Stimulated activated naive CD8-positive, alpha-beta T cell treated with anti-CD3 and anti-CD28 coated beads, Interleukin-15, Interleukin-2, amounts not matched to agents 100 ng/mL and 50 ng/mL, for 24 hours (primary cell): ENCODE data around the gene SH3BP5.
"Not testable (repeated sequence)": the region's sequence is repeated elsewhere in the genome, so short reads cannot be mapped to it uniquely, and the experiment has no call there.

Experiments
- H3K27ac Mint-ChIP-seq: one replicate; pipeline ENCODE4 v1.8.0; 2021; ENCODE audit warnings: mild to moderate bottlenecking, mixed read lengths
- H3K27me3 Mint-ChIP-seq: one replicate; pipeline ENCODE4 v1.8.0; 2021; ENCODE audit warnings: mixed read lengths
- H3K36me3 Mint-ChIP-seq: one replicate; pipeline ENCODE4 v1.8.0; 2021; ENCODE audit warnings: low read depth, mixed read lengths
- H3K4me1 Mint-ChIP-seq: one replicate; pipeline ENCODE4 v1.8.0; 2021; ENCODE audit warnings: low read depth, mixed read lengths
- H3K4me3 Mint-ChIP-seq: one replicate; pipeline ENCODE4 v1.8.0; 2021; ENCODE audit warnings: mild to moderate bottlenecking, mixed read lengths
- H3K9me3 Mint-ChIP-seq: one replicate; pipeline ENCODE4 v1.8.0; 2021; ENCODE audit warnings: mixed read lengths

Gene SH3BP5

GRCh38 chr3:15355086-15355485, 22.7 kb upstream of the SH3BP5 start:
- peaks cover 5% of the 10 kb centered on the region for H3K27me3 Mint-ChIP-seq
- H3K27ac Mint-ChIP-seq: no peak overlapping the region
- no peak overlapping the region for H3K4me3 Mint-ChIP-seq
- H3K36me3 Mint-ChIP-seq: no peaks in the 10 kb centered on the region
- H3K9me3 Mint-ChIP-seq: no peaks in the 10 kb centered on the region
- H3K4me1 Mint-ChIP-seq: peaks cover 23% of the 10 kb centered on the region

- peaks cover 5% of the 10 kb centered on the region for H3K27me3 Mint-ChIP-seq
- peaks cover 21% of the 10 kb centered on the region for H3K4me1 Mint-ChIP-seq
- H3K4me3 Mint-ChIP-seq: no peak overlapping the region
- H3K27ac Mint-ChIP-seq: no peak overlapping the region
- no peaks in the 10 kb centered on the region for H3K36me3 Mint-ChIP-seq
- H3K9me3 Mint-ChIP-seq: peaks cover 2% of the 10 kb centered on the region
These were observed 22.1 kb upstream of the SH3BP5 start for GRCh38 chr3:15354485-15354884.

GRCh38 chr3:15350141-15350540, 17.8 kb upstream of the SH3BP5 start:
- H3K4me1 Mint-ChIP-seq: peaks cover 36% of the 10 kb centered on the region

GRCh38 chr3:15349438-15349837, 17.1 kb upstream of the SH3BP5 start:
- not testable (repeated sequence) for H3K36me3 Mint-ChIP-seq, H3K27ac Mint-ChIP-seq, H3K27me3 Mint-ChIP-seq, H3K9me3 Mint-ChIP-seq, H3K4me3 Mint-ChIP-seq
- peaks cover 35% of the 10 kb centered on the region for H3K4me1 Mint-ChIP-seq

More at GRCh38 chr3:15350141-15350540, 17.8 kb upstream of the SH3BP5 start:
- Mint-ChIP-seq H3K4me3 (no peak overlapping the region), H3K27me3 (peaks cover 8% of the 10 kb centered on the region), H3K9me3 (peaks cover 7% of the 10 kb centered on the region), H3K27ac (no peak overlapping the region), H3K36me3 (no peaks in the 10 kb centered on the region)

GRCh38 chr3:15348246-15348645, 15.9 kb upstream of the SH3BP5 start:
- Mint-ChIP-seq H3K27ac (no peak overlapping the region), H3K4me1 (peaks cover 35% of the 10 kb centered on the region), H3K36me3 (no peaks in the 10 kb centered on the region), H3K9me3 (peaks cover 7% of the 10 kb centered on the region), H3K27me3 (peaks cover 3% of the 10 kb centered on the region), H3K4me3 (no peak overlapping the region)

GRCh38 chr3:15347737-15348110, 15.3 kb upstream of the SH3BP5 start:
- H3K27me3 Mint-ChIP-seq: peaks cover 3% of the 10 kb centered on the region
- H3K27ac Mint-ChIP-seq: no peak overlapping the region
- no peaks in the 10 kb centered on the region for H3K36me3 Mint-ChIP-seq
- peaks cover 7% of the 10 kb centered on the region for H3K9me3 Mint-ChIP-seq
- no peak overlapping the region for H3K4me3 Mint-ChIP-seq
- peaks cover 35% of the 10 kb centered on the region for H3K4me1 Mint-ChIP-seq

GRCh38 chr3:15347063-15347736, 14.8 kb upstream of the SH3BP5 start:
- H3K4me3 Mint-ChIP-seq: no peak overlapping the region
- H3K36me3 Mint-ChIP-seq: no peaks in the 10 kb centered on the region
- H3K27me3 Mint-ChIP-seq: peaks cover 3% of the 10 kb centered on the region
- H3K27ac Mint-ChIP-seq: no peak overlapping the region
- H3K9me3 Mint-ChIP-seq: peaks cover 7% of the 10 kb centered on the region
- peaks cover 35% of the 10 kb centered on the region for H3K4me1 Mint-ChIP-seq

- no peak overlapping the region for H3K27ac Mint-ChIP-seq
These were observed 14.1 kb upstream of the SH3BP5 start for GRCh38 chr3:15346516-15346915.

GRCh38 chr3:15345608-15346137, 13.3 kb upstream of the SH3BP5 start:
- H3K4me1 Mint-ChIP-seq: peaks cover 41% of the 10 kb centered on the region
- peak overlapping the region; percentile 54 for H3K27ac Mint-ChIP-seq
- H3K9me3 Mint-ChIP-seq: peaks cover 7% of the 10 kb centered on the region
- H3K4me3 Mint-ChIP-seq: no peak overlapping the region
- H3K27me3 Mint-ChIP-seq: peaks cover 3% of the 10 kb centered on the region
- H3K36me3 Mint-ChIP-seq: no peaks in the 10 kb centered on the region

More at GRCh38 chr3:15346516-15346915, 14.1 kb upstream of the SH3BP5 start:
- Mint-ChIP-seq H3K4me3 (no peak overlapping the region), H3K36me3 (no peaks in the 10 kb centered on the region), H3K4me1 (peaks cover 35% of the 10 kb centered on the region), H3K9me3 (peaks cover 7% of the 10 kb centered on the region), H3K27me3 (peaks cover 3% of the 10 kb centered on the region)

- H3K9me3 Mint-ChIP-seq: peaks cover 7% of the 10 kb centered on the region
- H3K36me3 Mint-ChIP-seq: no peaks in the 10 kb centered on the region
- peak overlapping the region; percentile 54 for H3K27ac Mint-ChIP-seq
- no peak overlapping the region for H3K4me3 Mint-ChIP-seq
- peaks cover 44% of the 10 kb centered on the region for H3K4me1 Mint-ChIP-seq
- peaks cover 3% of the 10 kb centered on the region for H3K27me3 Mint-ChIP-seq
These were observed 12.8 kb upstream of the SH3BP5 start for GRCh38 chr3:15345066-15345607.

- Mint-ChIP-seq H3K4me1 (peaks cover 49% of the 10 kb centered on the region), H3K27me3 (peaks cover 3% of the 10 kb centered on the region), H3K36me3 (no peaks in the 10 kb centered on the region), H3K4me3 (no peak overlapping the region), H3K27ac (no peak overlapping the region), H3K9me3 (peaks cover 3% of the 10 kb centered on the region)
These were observed 10.6 kb upstream of the SH3BP5 start for GRCh38 chr3:15342945-15343344.

GRCh38 chr3:15342246-15342645, 9.9 kb upstream of the SH3BP5 start:
- H3K9me3 Mint-ChIP-seq: peaks cover 3% of the 10 kb centered on the region
- peaks cover 42% of the 10 kb centered on the region for H3K4me1 Mint-ChIP-seq
- no peak overlapping the region for H3K27ac Mint-ChIP-seq
- no peaks in the 10 kb centered on the region for H3K36me3 Mint-ChIP-seq
- H3K27me3 Mint-ChIP-seq: peaks cover 3% of the 10 kb centered on the region
- H3K4me3 Mint-ChIP-seq: no peak overlapping the region

GRCh38 chr3:15341030-15341726, 8.8 kb upstream of the SH3BP5 start:
- H3K9me3 Mint-ChIP-seq: no peaks in the 10 kb centered on the region
- H3K27me3 Mint-ChIP-seq: no peaks in the 10 kb centered on the region
- no peak overlapping the region for H3K4me3 Mint-ChIP-seq
- H3K27ac Mint-ChIP-seq: no peak overlapping the region
- no peaks in the 10 kb centered on the region for H3K36me3 Mint-ChIP-seq
- peaks cover 32% of the 10 kb centered on the region for H3K4me1 Mint-ChIP-seq

GRCh38 chr3:15339786-15340215, 7.4 kb upstream of the SH3BP5 start:
- no peaks in the 10 kb centered on the region for H3K27me3 Mint-ChIP-seq
- peaks cover 23% of the 10 kb centered on the region for H3K4me1 Mint-ChIP-seq
- H3K4me3 Mint-ChIP-seq: no peak overlapping the region
- no peaks in the 10 kb centered on the region for H3K36me3 Mint-ChIP-seq
- no peaks in the 10 kb centered on the region for H3K9me3 Mint-ChIP-seq
- H3K27ac Mint-ChIP-seq: no peak overlapping the region

- H3K9me3 Mint-ChIP-seq: no peaks in the 10 kb centered on the region
- no peak overlapping the region for H3K27ac Mint-ChIP-seq
- H3K27me3 Mint-ChIP-seq: no peaks in the 10 kb centered on the region
- peaks cover 23% of the 10 kb centered on the region for H3K4me1 Mint-ChIP-seq
- no peaks in the 10 kb centered on the region for H3K36me3 Mint-ChIP-seq
- no peak overlapping the region for H3K4me3 Mint-ChIP-seq
These were observed 6.6 kb upstream of the SH3BP5 start for GRCh38 chr3:15339001-15339400.
